GM18499 (cell line): ENCODE results near the gene PCDHGB3.
"Not testable (repeated sequence)": the region's sequence is repeated elsewhere in the genome, so short reads cannot be mapped to it uniquely, and the experiment has no call there.

Experiments
- ATAC-seq: cut with Tn5 transposase; IDR thresholded peaks from one replicate; pipeline ENCODE4 v1.9.1; 2021; ENCODE audit warnings: moderate number of reproducible peaks; ENCODE audit not compliant: insufficient read depth, unreplicated experiment

Gene PCDHGB3

GRCh38 chr5:141369994-141370848 lies at the start of gene PCDHGB3:
TSS of gene PCDHGB3 (plus strand) at chr5:141370242. CDS start at chr5:141370395, 153 bp downstream.
- ATAC-seq, result peak; percentile 77

- peak; percentile 33 for ATAC-seq
These were observed 47.8 kb upstream of the PCDHGB3 start for GRCh38 chr5:141322261-141322660.

- ATAC-seq, result no peak
These were observed 43.8 kb upstream of the PCDHGB3 start for GRCh38 chr5:141326088-141326854.

- ATAC-seq, result no peak
These were observed 41.8 kb upstream of the PCDHGB3 start for GRCh38 chr5:141328231-141328630.

GRCh38 chr5:141330299-141331080 lies 39.6 kb upstream of the PCDHGB3 start, which contains the start of gene PCDHGA1:
TSS of gene PCDHGA1 (plus strand) at chr5:141330514.
- ATAC-seq, result no peak

GRCh38 chr5:141332571-141332970 lies 37.5 kb upstream of the PCDHGB3 start:
- not testable (repeated sequence) for ATAC-seq

GRCh38 chr5:141338538-141339306 lies 31.3 kb upstream of the PCDHGB3 start, which contains the start of gene PCDHGA2:
TSS of gene PCDHGA2 (plus strand) at chr5:141338760.
- no peak for ATAC-seq

GRCh38 chr5:141340781-141341354 lies 29.2 kb upstream of the PCDHGB3 start:
- ATAC-seq, result not testable (repeated sequence)

GRCh38 chr5:141342773-141343172 lies 27.3 kb upstream of the PCDHGB3 start:
- ATAC-seq, result no peak

- no peak for ATAC-seq
These were observed 26.6 kb upstream of the PCDHGB3 start, which contains the start of gene PCDHGA3 for GRCh38 chr5:141343242-141343952. TSS of gene PCDHGA3 (plus strand) at chr5:141343829. CDS start at chr5:141344034, 205 bp downstream.

GRCh38 chr5:141343953-141344463 lies 26.0 kb upstream of the PCDHGB3 start:
- no peak for ATAC-seq

- ATAC-seq, result no peak
These were observed 24.7 kb upstream of the PCDHGB3 start for GRCh38 chr5:141345327-141345726.

- ATAC-seq, result not testable (repeated sequence)
These were observed 24.0 kb upstream of the PCDHGB3 start for GRCh38 chr5:141346017-141346416.

- no peak for ATAC-seq
These were observed 20.0 kb upstream of the PCDHGB3 start, which contains the start of gene PCDHGB1 for GRCh38 chr5:141349917-141350619. TSS of gene PCDHGB1 (plus strand) at chr5:141350099. CDS start at chr5:141350261, 162 bp downstream.

- ATAC-seq, result no peak
These were observed 18.5 kb upstream of the PCDHGB3 start for GRCh38 chr5:141351591-141351990.

- ATAC-seq, result no peak
These were observed 15.1 kb upstream of the PCDHGB3 start, which contains the start of gene PCDHGA4 for GRCh38 chr5:141354900-141355469. TSS of gene PCDHGA4 (plus strand) at chr5:141355021. CDS start at chr5:141355108, 87 bp downstream.

- no peak for ATAC-seq
These were observed 14.4 kb upstream of the PCDHGB3 start for GRCh38 chr5:141355641-141356040.
